Breast epithelium (tissue), 4 donors: ENCODE measurements around the gene PUM1. TPM values are rescaled to one million over a fixed set of nuclear protein-coding genes. Genes with fewer than 3 reads are reported as not detected.
"Not testable (repeated sequence)": the region's sequence is repeated elsewhere in the genome, so short reads cannot be mapped to it uniquely, and the experiment has no call there.

Source experiments
- DNase-seq, 2 donors: peaks; one replicate each; pipeline ENCODE4 v3.0.0-alpha.2; 2019; ENCODE audit warnings: low spot score in 2 of 2
- H3K27ac ChIP-seq, 2 donors: fragments of 200-600 bp; sonication (generic) in 1 of 2; one replicate each; pipeline ENCODE4 v1.5.1; 2016 to 2019; ENCODE audit warnings: mild to moderate bottlenecking in 1 of 2
- H3K27me3 ChIP-seq, 2 donors: fragments of 200-600 bp; sonication (generic) in 1 of 2; one replicate each; pipeline versions ENCODE4 v1.5.1 to v1.6.0; 2017 to 2019; ENCODE audit warnings: control low read depth in 1 of 2, mild to moderate bottlenecking in 1 of 2
- H3K36me3 ChIP-seq: fragments of 200-600 bp; one replicate; pipeline ENCODE4 v1.5.1; 2019
- H3K4me1 ChIP-seq, 2 donors: fragments of 200-600 bp; sonication (generic); one replicate each; pipeline ENCODE4 v1.5.1; 2016 to 2019; ENCODE audit warnings: control low read depth in 1 of 2
- H3K4me3 ChIP-seq, 3 donors: fragments of 200-600 bp; sonication (generic); 1 replicate in 2 of 3; 2 replicates in 1 of 3; pipeline ENCODE4 v1.5.1; 2016 to 2019; ENCODE audit warnings: mild to moderate bottlenecking in 3 of 3, moderate library complexity in 2 of 3
- H3K9me3 ChIP-seq, 2 donors: fragments of 200-600 bp; sonication (generic) in 1 of 2; one replicate each; pipeline ENCODE4 v1.5.1; 2016 to 2019; ENCODE audit warnings: control low read depth in 1 of 2
- CTCF ChIP-seq, 3 donors: fragments of 450-650 bp; IDR thresholded peaks; one replicate each; pipeline ENCODE4 v1.5.1; 2016 to 2017; ENCODE audit warnings: antibody characterized with exemption in 3 of 3, mild to moderate bottlenecking in 3 of 3, moderate library complexity in 3 of 3
- POLR2A ChIP-seq: fragments of 450-650 bp; IDR thresholded peaks from one replicate; pipeline ENCODE4 v1.6.1; 2016; ENCODE audit warnings: antibody characterized with exemption, mild to moderate bottlenecking, moderate library complexity
- POLR2AphosphoS5 ChIP-seq, 3 donors: sonication (generic); formaldehyde crosslinking; IDR thresholded peaks; one replicate each; pipeline ENCODE4 v1.6.1; 2017; ENCODE audit warnings: antibody characterized with exemption in 3 of 3
- intact Hi-C: fragments of 100-400 bp; cut with DNase I; formaldehyde crosslinking; loops from one replicate; pipeline ENCODE4 v1.15.1; 2023; ENCODE audit warnings: low total_unique reads
- total RNA-seq, 3 donors: library from RNA; depleted of rRNA; stranded (reverse); fragments of >200 nt; gene quantifications; one replicate each; pipeline ENCODE4 v1.1.0, GENCODE V29; 2016

The PUM1 gene
- total RNA-seq, 3 donors from 2014 or later, result 93.8 to 149 (median 116) TPM

GRCh38 chr1:31043631-31044030 lies 21.9 kb downstream of the PUM1 start:
- no peak for TF ChIP-seq CTCF (IDR thresholded peaks at IDR 0.05)
- TF ChIP-seq POLR2AphosphoS5 (IDR thresholded peaks at IDR 0.05), result no peak
- no peak for TF ChIP-seq POLR2A
- H3K27ac ChIP-seq, result no peak overlapping the region
- no peak for DNase-seq
- H3K27me3 ChIP-seq, result no peaks in the 10 kb centered on the region
- H3K36me3 ChIP-seq, result no peaks in the 10 kb centered on the region
- peaks cover 0 to 7% of the 10 kb centered on the region in 2 donors for H3K4me1 ChIP-seq
- H3K4me3 ChIP-seq, result no peak overlapping the region
- intact Hi-C loops, result no loop called here
- no peaks in the 10 kb centered on the region for H3K9me3 ChIP-seq

- Histone ChIP-seq H3K27me3 (no peaks in the 10 kb centered on the region), H3K9me3 (no peaks in the 10 kb centered on the region), H3K36me3 (no peaks in the 10 kb centered on the region), H3K4me1 (peaks cover 0 to 7% of the 10 kb centered on the region in 2 donors), H3K4me3 (no peak overlapping the region), H3K27ac (no peak overlapping the region)
- TF ChIP-seq CTCF (IDR thresholded peaks at IDR 0.05) (no peak), POLR2AphosphoS5 (IDR thresholded peaks at IDR 0.05) (no peak), POLR2A (no peak)
- intact Hi-C loops, result no loop called here
- no peak for DNase-seq
Observed at GRCh38 chr1:31042656-31043055, 22.9 kb downstream of the PUM1 start.

GRCh38 chr1:31041529-31041928 lies 24.0 kb downstream of the PUM1 start:
- Histone ChIP-seq H3K36me3 (no peaks in the 10 kb centered on the region), H3K9me3 (no peaks in the 10 kb centered on the region), H3K4me1 (no peaks in the 10 kb centered on the region), H3K27ac (no peak overlapping the region), H3K4me3 (no peak overlapping the region), H3K27me3 (no peaks in the 10 kb centered on the region)
- no peak for DNase-seq
- TF ChIP-seq POLR2AphosphoS5 (IDR thresholded peaks at IDR 0.05) (no peak), POLR2A (no peak), CTCF (IDR thresholded peaks at IDR 0.05) (no peak)
- intact Hi-C loops, result no loop called here

- TF ChIP-seq CTCF (IDR thresholded peaks at IDR 0.05), result no peak
- no peak for TF ChIP-seq POLR2AphosphoS5 (IDR thresholded peaks at IDR 0.05)
- no peak for TF ChIP-seq POLR2A
- DNase-seq, result no peak
- intact Hi-C loops, result no loop called here
- no peak overlapping the region for H3K4me3 ChIP-seq
- no peaks in the 10 kb centered on the region for H3K27me3 ChIP-seq
- no peaks in the 10 kb centered on the region for H3K4me1 ChIP-seq
- no peaks in the 10 kb centered on the region for H3K9me3 ChIP-seq
- H3K36me3 ChIP-seq, result no peaks in the 10 kb centered on the region
- no peak overlapping the region for H3K27ac ChIP-seq
Observed at GRCh38 chr1:31040038-31040437, 25.5 kb downstream of the PUM1 start.

- H3K27ac ChIP-seq, result peak overlapping the region in 1 of 2 donors; percentile 21
- H3K9me3 ChIP-seq, DNase-seq, H3K4me3 ChIP-seq, H3K27me3 ChIP-seq, intact Hi-C loops, H3K36me3 ChIP-seq, H3K4me1 ChIP-seq: not testable (repeated sequence)
Observed at GRCh38 chr1:31038935-31039334, 26.6 kb downstream of the PUM1 start.

- Histone ChIP-seq H3K27me3 (no peaks in the 10 kb centered on the region), H3K4me3 (no peak overlapping the region), H3K9me3 (no peaks in the 10 kb centered on the region), H3K27ac (no peak overlapping the region), H3K4me1 (peaks cover 0 to 3% of the 10 kb centered on the region in 2 donors), H3K36me3 (no peaks in the 10 kb centered on the region)
- DNase-seq, result no peak
- TF ChIP-seq POLR2A (no peak), CTCF (IDR thresholded peaks at IDR 0.05) (no peak), POLR2AphosphoS5 (IDR thresholded peaks at IDR 0.05) (no peak)
- intact Hi-C loops, result no loop called here
Observed at GRCh38 chr1:31038360-31038759, 27.2 kb downstream of the PUM1 start.
